ENCODE measurements around the gene APOBEC3F. TPM values are rescaled to one million over a fixed set of nuclear protein-coding genes. Genes with fewer than 3 reads are reported as not detected.

APOBEC3F gene
- total RNA-seq, 1 donor from 2014 or later: 3.1 TPM

- no peak for ATAC-seq
These were observed 54.2 kb downstream of the APOBEC3F start for GRCh38 chr22:39094717-39095389.

GRCh38 chr22:39095971-39096370, 55.3 kb downstream of the APOBEC3F start:
- no peak for ATAC-seq

- peak; percentile 64 for ATAC-seq
These were observed 56.7 kb downstream of the APOBEC3F start, which contains the start of gene APOBEC3H for GRCh38 chr22:39097098-39098020. Gene APOBEC3H, plus strand, starts transcription at chr22:39097244. Its CDS starts 3,035 bp downstream, at chr22:39100279.

GRCh38 chr22:39098026-39098425, 57.4 kb downstream of the APOBEC3F start:
- no peak for ATAC-seq

GRCh38 chr22:39098576-39098975, 57.9 kb downstream of the APOBEC3F start:
- ATAC-seq: no peak

- no peak for ATAC-seq
These were observed 60.6 kb downstream of the APOBEC3F start for GRCh38 chr22:39101226-39101625.

GRCh38 chr22:39103431-39103830, 62.8 kb downstream of the APOBEC3F start:
- ATAC-seq: no peak

Other genes starting within 250 kb of the APOBEC3F start
- gene DNAL4, start 246.7 kb upstream of the APOBEC3F start, total RNA-seq: 13.2 TPM
- gene NPTXR, start 196.8 kb upstream of the APOBEC3F start, total RNA-seq: 0.44 TPM
- 5.6 TPM for gene CBX6, start 168.6 kb upstream of the APOBEC3F start, total RNA-seq
- 5.3 TPM for gene APOBEC3A, start 83.3 kb upstream of the APOBEC3F start, total RNA-seq
- gene APOBEC3B, start 58.5 kb upstream of the APOBEC3F start, total RNA-seq: 5.0 TPM
- gene APOBEC3C, start 26.6 kb upstream of the APOBEC3F start, total RNA-seq: 29.8 TPM
- gene APOBEC3D, start 19.7 kb upstream of the APOBEC3F start, total RNA-seq: 0.40 TPM
- gene APOBEC3G, start 36.4 kb downstream of the APOBEC3F start, total RNA-seq: 3.9 TPM
- gene APOBEC3H, start 56.4 kb downstream of the APOBEC3F start, total RNA-seq: not detected
- gene CBX7, start 111.8 kb downstream of the APOBEC3F start, total RNA-seq: 4.5 TPM
- 0.96 TPM for gene PDGFB, start 204.1 kb downstream of the APOBEC3F start, total RNA-seq